Hair follicular keratinocyte (primary cell): ENCODE results near the gene TTC32. TPM values are rescaled to one million over a fixed set of nuclear protein-coding genes. Genes with fewer than 3 reads are reported as not detected.

Experiments
- total RNA-seq: library from RNA; depleted of rRNA; stranded (reverse); fragments of >200 nt; gene quantifications from 2 replicates; pipeline ENCODE4 v1.2.3, GENCODE V29; 2015

Gene TTC32
- 3.0 and 4.8 TPM in 2 replicates for total RNA-seq

GRCh38 chr2:19901442-19902215 lies at the start of gene TTC32:
TSS of gene TTC32 (minus strand) at chr2:19901983. CDS start at chr2:19901854, 129 bp downstream.

Other genes with a start within 250 kb of the TTC32 start
- gene WDR35, start 88.1 kb upstream of the TTC32 start, total RNA-seq, result 5.5 and 5.7 TPM in 2 replicates
- gene MATN3, start 110.7 kb upstream of the TTC32 start, total RNA-seq, result 1.9 and 3.7 TPM in 2 replicates
- gene LAPTM4A, start 149.6 kb upstream of the TTC32 start, total RNA-seq, result 76.1 and 77.8 TPM in 2 replicates